Subcutaneous adipose tissue (tissue), 4 donors: Measurements from ENCODE around the gene PRKD3. TPM values are rescaled to one million over a fixed set of nuclear protein-coding genes. Genes with fewer than 3 reads are reported as not detected.

ENCODE experiments used
- CTCF ChIP-seq: fragments of 450-650 bp; IDR thresholded peaks from one replicate; pipeline ENCODE4 v1.5.1; 2016; ENCODE audit warnings: low read depth, mild to moderate bottlenecking, control low read depth, antibody characterized with exemption, moderate library complexity
- total RNA-seq, 4 donors: library from RNA; depleted of rRNA; stranded (reverse); fragments of >200 nt; gene quantifications; one replicate each; pipeline ENCODE4 v1.1.0, GENCODE V29; 2016

PRKD3 gene
- total RNA-seq, 4 donors from 2014 or later: 40.6 to 56.7 (median 43.6) TPM

GRCh38 chr2:37355735-37356134 lies 31.1 kb upstream of the PRKD3 start:
- TF ChIP-seq CTCF: no peak

- no peak for TF ChIP-seq CTCF
These were observed 29.9 kb upstream of the PRKD3 start for GRCh38 chr2:37354531-37354930.

- no peak for TF ChIP-seq CTCF
These were observed 25.4 kb upstream of the PRKD3 start for GRCh38 chr2:37350034-37350433.

GRCh38 chr2:37349231-37349860 lies 24.7 kb upstream of the PRKD3 start:
- no peak for TF ChIP-seq CTCF

- TF ChIP-seq CTCF: no peak
These were observed 23.5 kb upstream of the PRKD3 start for GRCh38 chr2:37348155-37348554.

- no peak for TF ChIP-seq CTCF
These were observed 20.1 kb upstream of the PRKD3 start, which contains the start of gene QPCT for GRCh38 chr2:37344453-37345361. Gene QPCT, plus strand, starts transcription at chr2:37344630. Its CDS starts 102 bp downstream, at chr2:37344732.

- no peak for TF ChIP-seq CTCF
These were observed 19.2 kb upstream of the PRKD3 start for GRCh38 chr2:37343537-37344434.
